Measurements from ENCODE around the gene STATH.
"Not testable (repeated sequence)": the region's sequence is repeated elsewhere in the genome, so short reads cannot be mapped to it uniquely, and the experiment has no call there.

The STATH gene, protein sequence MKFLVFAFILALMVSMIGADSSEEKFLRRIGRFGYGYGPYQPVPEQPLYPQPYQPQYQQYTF

DNA sequence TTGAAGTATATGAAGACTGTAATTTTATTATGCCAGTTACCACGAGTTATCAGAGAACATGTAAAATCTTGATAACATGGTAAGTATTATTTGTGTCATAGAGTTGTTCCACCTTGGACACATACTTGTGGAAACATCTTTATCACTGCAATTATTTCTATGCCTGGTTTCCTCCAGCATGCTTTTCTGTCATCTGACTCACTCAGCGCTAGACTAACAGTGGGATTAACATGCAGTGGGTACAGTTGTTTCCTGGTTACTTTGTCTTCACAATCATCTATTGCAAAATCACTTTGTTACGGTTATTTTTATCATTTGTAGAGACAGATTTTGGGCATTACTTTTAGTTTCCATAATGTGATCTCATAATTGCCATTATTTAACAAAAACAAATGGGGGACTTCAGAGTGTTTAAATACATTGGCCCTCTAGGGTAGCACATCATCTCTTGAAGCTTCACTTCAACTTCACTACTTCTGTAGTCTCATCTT is at the start of gene STATH:
STATH (plus strand) TSS at position 441 of the 491 bp plus-strand sequence. CDS start 2,472 bp downstream, outside the sequence.
- no peak for DNase-seq

DNA sequence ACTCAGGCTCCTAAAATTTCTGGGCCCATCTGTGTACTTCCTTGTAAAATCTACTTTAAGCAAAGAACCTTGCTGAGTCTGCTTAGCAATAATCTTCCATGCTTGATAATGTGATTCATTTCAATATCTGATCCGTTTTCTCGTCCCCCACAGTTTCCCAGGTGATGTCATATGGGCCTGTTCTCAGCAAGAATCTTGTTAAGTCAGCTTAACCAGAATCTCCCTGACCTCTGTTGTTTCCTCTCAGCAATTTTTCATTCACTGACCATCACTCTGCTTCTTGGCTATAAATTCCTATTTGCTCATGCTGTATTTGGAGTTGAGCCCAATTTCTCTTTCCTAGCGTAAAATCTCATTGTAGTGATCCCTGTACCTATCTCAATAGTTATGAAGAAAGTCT is 44.2 kb upstream of the STATH start:
- DNase-seq = no peak

DNA sequence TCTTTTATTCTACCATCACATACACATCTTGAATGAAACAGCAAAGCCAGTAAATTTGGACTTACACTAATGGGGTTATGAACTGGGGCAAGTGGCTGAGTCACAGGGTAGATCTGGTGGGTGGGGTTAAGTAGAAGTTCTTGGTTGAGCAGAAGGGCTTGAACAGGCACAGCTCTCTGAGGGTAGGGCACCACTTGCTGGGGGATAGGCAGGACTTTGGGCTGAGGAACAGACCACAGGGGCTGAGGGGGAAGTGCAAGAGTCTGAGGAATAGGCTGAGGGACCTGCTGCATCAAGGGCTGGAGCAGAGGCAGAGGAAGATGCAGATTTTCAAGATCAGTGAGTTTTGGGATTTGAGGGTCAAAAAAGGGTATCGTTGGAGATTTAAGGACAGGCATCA is 38.6 kb upstream of the STATH start:
- DNase-seq = no peak

DNA sequence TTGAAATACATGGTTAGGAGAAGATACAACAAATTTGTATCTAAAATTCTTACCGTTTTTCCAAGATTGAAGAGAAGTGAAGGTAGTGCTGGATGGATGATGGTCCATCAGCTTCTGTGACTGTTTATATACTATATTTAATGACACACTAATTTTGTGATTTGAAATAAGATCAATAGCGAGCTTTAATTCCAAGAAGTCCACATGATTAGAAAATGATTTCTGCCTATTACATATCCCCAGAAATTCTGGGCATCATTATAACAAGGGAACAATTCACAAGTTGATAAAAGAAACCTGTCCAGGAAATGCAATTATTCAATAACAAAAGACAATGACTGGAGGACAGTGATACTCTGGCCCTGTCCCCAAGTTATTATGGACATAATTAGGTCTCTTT is 30.1 kb upstream of the STATH start, which contains the start of gene CSN2:
CSN2 (minus strand) TSS at position 101 of the 400 bp plus-strand sequence. CDS start 4,733 bp downstream, outside the sequence.
- no peak for DNase-seq

DNA sequence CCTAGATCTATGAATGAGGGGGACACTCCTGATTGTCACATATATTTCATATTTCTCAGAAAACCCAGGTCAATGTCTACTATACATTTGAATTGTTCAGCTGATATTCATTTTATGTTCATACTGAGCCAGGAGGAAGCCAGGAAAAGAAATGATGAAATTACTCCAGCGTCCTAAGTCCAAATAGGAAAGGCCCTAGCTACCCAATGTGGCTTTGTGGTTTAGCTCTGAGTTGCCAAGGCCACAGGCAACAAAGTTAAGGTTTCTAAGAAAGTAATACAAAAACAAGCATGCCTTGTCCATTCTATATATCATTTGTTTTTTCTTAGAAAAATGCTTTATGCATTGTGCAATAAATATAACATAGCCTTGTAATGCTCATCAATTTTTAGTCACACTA is 25.7 kb upstream of the STATH start:
- DNase-seq = no peak

DNA sequence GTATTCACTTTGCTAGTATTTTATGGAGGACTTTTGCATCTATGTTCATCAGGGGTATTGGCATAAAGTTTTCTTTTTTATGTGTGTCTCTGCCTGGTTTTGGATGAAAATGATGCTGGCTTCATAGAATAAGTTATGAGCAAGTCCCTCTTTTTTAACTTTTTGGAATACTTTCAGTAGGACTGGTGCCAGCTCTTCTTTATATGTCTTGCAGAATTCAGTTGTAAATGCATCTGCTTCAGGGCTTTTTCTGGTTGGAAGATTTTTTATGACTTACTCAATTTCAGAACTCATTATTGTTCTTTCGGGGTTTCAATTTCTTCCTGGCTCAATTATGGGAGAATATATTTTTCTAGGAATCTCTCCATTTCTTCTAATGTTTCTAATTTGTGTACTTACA is 21.1 kb upstream of the STATH start:
- DNase-seq = no peak

DNA sequence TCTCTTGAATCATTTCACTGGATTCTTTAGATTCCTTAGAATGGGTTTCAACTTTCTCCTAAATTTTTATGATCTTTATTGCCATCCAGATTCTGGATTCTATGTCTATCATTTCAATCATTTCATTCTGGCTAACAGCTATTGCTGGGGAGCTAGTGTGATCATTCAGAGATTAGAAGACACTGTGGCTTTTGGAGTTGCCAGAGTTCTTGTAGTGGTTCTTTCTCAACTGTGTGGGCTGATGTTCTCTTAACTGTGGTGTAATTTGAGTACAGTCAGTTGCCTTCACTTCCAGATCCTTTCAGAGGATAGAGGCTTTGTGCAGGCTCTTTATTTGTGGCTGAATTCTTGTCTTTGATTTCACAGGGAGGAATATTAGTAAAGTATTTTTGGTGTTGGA is 18.2 kb upstream of the STATH start:
- DNase-seq = no peak

DNA sequence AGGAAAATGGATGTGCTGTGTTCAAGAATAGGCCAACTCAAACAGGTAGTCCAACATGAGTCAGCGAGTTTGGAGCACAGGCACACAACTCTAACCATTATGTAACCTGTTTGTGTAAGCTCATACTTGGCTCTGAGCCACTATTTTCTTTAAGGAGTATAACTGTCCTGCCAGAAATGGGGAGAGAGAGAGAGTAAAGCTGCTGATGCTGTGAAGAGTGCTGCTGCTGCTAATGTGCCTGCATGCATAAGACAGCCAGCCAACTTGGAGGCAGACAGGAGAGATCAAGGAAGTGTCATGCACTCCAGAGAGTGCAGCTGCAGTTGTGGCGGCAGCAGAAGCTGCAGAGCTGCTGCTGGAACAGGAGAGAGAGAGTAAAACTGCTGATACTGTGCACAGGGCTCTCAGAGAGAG is 11.7 kb upstream of the STATH start:
- DNase-seq = no peak

DNA sequence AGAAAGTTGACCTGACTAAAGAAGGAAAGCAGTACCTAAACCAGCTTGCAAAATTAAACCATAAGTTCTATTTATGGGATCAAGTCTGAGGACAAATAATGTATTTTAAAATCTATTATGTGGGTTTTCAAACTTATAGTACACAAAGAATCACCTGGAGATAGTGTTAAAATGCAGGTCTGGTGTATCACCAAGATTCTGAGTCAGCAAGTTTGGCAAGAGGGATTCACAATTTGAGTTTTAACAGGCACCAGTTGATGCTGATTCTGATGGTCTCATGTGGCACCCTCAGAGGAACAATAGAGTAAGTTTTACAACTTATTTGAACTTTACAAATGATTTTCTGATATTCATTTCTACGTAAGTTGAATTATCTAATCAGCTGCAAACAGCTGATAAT is 9.1 kb upstream of the STATH start:
- DNase-seq = no peak

DNA sequence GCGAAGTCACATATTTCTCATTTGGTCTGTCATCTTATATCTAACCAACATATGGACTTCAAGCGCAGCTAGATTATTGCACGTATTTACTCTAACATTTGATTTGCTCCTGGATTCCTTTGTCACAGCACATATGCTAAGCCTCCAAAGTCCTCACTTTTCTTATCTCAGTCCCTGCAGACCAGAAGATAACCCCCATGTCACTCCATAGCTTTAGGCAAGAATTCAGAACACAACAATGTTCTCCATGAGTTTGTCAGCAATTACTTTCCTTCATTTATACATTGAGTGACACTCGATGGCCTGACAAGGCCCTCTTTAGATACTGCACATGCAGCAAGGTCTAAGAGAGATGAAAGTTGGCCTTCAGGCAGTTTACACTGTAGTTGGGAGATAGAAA is 4.8 kb upstream of the STATH start:
- no peak for DNase-seq

DNA sequence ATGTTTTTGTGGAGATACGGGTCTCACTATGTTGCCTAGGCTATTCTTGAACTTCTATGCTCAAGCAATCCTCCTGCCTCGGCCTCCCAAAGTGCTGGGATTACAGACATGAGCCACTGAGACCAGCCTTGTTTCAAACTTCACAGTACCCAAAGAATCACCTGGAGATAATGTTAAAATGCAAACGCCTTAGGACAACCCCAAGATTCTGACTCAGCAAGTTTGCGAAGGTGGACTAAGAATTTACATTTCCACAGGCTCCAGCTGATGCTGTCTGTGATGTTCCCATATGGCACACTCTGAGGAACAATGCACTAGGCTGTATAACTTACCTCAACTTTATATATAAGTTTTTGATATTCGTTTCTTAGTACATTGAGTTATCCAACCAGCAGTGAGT is 984 bp upstream of the STATH start:
- no peak for DNase-seq

DNA sequence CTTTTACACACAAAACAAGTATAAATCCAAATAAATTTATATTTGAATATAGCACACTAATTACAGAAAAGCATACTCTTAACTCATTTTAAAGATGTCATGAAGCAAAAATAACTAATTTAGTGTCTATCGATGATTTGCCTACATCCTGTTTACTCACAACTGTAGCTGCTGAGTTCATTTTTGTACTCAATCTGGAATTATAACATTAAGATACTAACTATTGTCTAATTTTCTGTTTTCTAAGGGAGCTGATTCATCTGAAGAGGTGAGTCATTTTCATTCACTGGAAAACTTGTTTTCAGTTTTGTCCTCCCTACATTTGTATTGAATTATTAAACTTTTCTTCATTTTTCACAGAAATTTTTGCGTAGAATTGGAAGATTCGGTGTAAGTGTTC is 3.7 kb downstream of the STATH start:
- no peak for DNase-seq

DNA sequence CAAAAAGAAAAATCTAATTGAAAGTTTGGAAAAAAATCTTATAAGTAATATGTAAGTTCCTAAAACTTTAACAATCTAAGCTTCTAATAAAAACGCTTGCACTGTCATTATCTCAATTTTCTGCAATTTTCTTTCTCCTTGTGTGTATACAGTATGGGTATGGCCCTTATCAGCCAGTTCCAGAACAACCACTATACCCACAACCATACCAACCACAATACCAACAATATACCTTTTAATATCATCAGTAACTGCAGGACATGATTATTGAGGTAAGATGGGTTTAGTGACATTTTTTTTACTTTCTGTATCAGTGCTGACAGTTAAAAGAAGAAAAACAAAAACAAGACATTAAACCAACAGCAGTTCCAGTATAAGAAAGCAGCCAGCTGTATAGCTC is 4.9 kb downstream of the STATH start:
- no peak for DNase-seq

DNA sequence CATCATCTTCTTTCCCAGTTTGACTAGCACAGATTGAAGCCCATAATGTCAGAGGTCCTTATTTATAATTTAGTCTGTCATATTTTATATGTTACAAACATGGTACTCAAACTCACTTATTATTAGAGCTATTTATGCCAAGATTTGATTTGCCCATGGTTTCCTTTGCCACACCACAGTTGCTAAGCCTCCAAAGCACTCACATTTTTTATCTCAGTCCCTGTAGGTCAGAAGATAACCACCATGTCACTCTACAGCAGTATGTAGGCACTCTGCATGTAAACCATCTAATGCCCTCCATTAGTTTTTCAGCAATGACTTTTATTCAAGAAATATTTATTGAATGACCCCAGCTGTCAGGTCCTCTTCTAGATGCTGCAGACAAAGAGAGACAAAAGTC is 6.7 kb downstream of the STATH start:
- no peak for DNase-seq

DNA sequence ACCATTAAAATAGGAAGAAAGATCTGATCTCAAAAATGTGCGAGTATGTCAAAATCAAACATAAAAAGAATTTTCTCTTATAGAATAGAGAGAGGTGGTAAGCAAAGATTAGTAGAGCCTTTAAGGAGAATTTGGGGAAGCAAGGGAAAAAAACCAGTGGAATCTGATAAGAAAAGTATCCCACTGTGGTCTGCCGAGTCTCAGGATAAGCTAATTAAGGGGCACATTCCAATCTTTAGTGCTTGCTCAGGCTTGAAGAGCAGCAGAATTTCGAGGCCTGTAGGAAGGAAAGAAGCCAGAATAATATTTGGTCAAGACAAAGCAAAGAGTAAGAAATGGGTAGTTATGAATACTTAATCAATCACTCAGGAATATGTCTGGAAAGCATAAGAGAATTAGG is 13.0 kb downstream of the STATH start:
- DNase-seq = no peak

DNA sequence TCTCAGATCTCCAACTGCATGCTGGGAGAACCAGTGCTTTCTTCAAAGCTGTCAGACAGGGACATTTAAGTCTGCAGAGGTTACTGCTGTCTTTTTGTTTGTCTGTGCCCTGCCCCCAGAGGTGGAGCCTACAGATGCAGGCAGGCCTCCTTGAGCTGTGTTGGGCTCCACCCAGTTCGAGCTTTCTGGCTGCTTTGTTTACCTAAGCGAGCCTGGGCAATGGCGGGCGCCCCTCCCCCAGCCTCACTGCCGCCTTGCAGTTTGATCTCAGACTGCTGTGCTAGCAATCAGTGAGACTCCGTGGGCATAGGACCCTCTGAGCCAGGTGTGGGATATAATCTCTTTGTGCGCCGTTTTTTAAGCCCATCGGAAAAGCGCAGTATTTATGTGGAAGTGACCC is 23.2 kb downstream of the STATH start:
- not testable (repeated sequence) for DNase-seq

DNA sequence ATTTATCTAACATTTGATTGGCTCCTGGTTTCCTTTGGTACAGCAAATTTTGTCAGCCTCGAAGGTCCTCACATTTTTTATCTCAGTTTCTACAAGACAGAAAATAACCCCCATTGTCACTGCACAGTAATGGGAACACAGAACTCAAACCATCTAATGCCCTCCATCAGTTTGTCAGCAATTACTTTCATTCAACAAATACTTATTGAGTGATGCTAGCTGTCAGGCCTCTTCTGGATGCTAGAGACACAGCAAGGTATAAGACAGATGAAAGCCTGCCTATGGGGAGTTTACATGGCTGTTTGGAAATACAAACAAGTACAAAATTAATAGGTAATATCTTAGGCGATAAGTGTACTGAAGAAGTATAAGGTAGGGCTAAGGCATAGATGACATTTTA is 27.5 kb downstream of the STATH start:
- no peak for DNase-seq

DNA sequence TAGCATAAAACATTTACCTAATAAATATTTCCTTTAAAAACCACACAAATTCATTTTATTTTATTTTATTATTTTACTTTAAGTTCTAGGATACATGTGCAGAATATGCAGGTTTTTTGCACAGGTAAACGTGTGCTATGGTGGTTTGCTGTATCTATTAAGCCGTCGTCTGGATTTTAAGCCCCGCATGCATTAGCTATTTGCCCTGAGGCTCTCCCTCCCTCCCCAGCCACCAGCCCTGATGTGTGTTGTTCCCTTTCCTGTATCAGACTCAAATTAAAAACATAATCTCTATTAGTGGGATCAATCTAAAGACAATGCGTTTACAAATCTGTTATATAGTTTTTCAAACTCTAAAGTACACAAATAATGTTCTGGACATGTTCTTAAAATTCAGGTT is 31.2 kb downstream of the STATH start:
- DNase-seq = no peak

DNA sequence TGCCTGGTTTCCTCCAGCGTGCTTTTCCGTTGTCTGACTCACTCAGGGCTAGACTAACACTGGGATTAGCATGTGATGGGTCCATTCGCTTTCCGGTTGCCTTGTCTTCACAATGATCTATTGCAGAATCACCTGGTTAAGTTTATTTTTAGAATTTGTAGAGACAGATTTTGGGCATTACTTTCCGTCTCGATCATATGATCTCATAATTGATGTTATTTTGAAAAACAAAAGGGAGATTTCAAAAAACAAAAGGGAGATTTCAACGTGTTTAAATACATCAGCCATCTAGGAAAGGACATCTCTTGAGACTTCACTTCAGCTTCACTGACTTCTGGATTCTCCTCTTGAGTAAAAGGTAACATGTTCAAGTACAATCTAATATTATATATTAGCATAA is 32.4 kb downstream of the STATH start, which contains the start of gene HTN3:
HTN3 (plus strand) TSS at position 301 of the 400 bp plus-strand sequence. CDS start 2,282 bp downstream, outside the sequence.
- not testable (repeated sequence) for DNase-seq

DNA sequence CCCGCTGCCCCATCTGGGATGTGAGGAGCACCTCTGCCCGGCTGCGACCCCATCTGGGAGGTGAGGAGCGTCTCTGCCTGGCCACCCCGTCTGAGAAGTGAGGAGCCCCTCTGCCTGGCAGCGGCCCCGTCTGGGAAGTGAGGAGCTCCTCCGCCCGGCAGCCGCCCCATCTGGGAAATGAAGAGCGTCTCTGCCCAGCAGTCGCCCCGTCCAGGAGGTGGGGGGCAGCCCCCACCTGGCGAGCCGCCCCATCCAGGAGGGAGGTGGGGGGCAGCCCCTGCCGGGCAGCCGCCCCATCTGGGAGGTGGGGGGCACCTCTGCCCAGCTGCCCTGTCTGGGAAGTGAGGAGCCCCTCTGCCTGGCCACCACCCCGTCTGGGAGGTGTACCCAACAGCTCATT is 41.8 kb downstream of the STATH start:
- DNase-seq = not testable (repeated sequence)

DNA sequence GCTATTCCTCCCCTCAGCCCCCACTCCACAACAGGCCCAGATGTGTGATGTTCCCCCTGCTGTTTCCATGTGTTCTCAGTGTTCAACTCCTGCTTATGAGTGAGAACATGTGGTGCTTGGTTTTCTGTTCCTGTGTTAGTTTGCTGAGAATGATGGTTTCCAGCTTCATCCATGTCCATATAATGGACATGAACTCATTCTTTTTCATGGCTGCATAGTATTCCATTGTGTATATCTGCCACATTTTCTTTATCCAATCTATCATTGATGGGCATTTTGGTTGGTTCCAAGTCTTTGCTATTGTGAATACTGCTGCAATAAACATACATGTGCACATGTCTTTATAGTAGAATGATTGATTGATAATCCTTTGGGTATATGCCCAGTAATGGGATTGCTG is 44.2 kb downstream of the STATH start:
- not testable (repeated sequence) for DNase-seq

DNA sequence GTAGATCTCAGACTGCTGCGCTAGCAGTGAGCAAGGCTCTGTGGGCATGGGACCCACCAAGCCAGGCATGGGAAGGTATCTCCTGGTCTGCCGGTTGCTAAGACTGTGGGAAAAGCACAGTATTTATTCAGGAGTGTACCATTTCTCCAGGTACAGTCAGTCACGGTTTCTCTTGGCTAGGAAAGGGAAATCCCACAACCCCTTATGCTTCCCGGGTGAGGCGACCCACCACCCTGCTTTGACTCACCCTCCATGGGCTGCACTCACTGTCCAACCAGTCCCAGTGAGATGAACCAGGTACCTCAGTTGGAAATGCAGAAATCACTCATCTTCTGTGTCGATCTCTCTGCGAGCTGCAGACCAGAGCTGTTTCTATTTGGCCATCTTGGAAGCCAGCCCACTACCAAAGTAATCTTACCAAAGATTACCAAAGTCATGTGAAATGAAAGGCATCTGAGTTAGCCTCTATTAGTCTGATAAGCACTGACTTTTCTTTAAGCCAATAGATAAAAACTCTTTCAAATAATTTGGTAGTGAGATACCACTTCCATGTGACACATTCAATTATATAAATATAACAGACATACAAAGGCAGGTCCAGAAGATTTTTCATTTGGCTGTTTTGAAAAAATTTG is 46.0 kb downstream of the STATH start:
- DNase-seq = no peak

DNA sequence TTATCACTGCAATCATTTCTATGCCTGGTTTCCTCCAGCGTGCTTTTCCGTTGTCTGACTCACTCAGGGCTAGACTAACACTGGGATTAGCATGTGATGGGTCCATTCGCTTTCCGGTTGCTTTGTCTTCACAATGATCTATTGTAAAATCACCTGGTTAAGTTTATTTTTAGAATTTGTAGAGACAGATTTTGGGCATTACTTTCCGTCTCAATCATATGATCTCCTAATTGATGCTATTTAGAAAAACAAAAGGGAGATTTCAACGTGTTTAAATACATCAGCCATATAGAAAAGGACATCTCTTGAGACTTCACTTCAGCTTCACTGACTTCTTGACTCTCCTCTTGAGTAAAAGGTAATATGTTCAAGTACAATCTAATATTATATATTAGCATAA is 54.4 kb downstream of the STATH start, which contains the start of gene HTN1:
HTN1 (plus strand) TSS at position 301 of the 400 bp plus-strand sequence. CDS start 2,639 bp downstream, outside the sequence.
- DNase-seq = not testable (repeated sequence)
